ENCODE measurements around the gene DCTN2. TPM values are rescaled to one million over a fixed set of nuclear protein-coding genes. Genes with fewer than 3 reads are reported as not detected.

DCTN2 gene
- total and polyA plus RNA-seq, 3 donors from 2014 or later: 109 to 196 (median 122) TPM

GRCh38 chr12:57585156-57585555 lies 38.2 kb upstream of the DCTN2 start:
- WGBS, 2 donors: 82 to 92% methylated on average over 2 of the region's 2 CpGs
- H3K9me3 ChIP-seq: no peaks in the 10 kb centered on the region
- no peaks in the 10 kb centered on the region for H3K36me3 ChIP-seq (ENCODE audit: low read depth, missing control alignments)
- TF ChIP-seq CTCF (IDR thresholded peaks at IDR 0.05): no peak
- no peak for TF ChIP-seq POLR2A (IDR thresholded peaks at IDR 0.05)
- H3K27me3 ChIP-seq: no peaks in the 10 kb centered on the region
- intact Hi-C loops (cut with DNase I; ENCODE audit: low total_unique reads): no loop called here
- H3K4me3 ChIP-seq: no peak overlapping the region
- H3K27ac ChIP-seq: no peak overlapping the region
- no peak for DNase-seq
- H3K4me1 ChIP-seq: peaks cover 6% of the 10 kb centered on the region

DNA sequence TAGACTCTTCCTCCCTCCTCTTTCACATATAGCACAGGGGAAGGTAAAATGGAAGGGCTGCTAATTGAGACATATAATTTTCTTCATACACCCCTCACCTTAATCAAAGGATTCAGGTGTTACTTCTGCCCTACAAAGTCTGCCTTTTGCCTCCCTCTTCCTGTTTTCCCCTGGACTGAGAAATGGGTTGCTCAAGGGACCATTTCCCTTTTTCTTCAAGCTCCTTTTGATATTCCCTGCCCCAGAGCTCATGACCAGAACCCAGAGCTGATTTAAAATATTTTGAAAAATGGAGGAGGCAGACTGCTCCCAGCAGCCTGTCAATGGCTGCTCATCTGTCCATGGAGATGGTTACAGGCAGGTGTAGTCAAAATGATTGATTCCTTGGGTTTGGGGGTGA lies 37.7 kb upstream of the DCTN2 start:
- Histone ChIP-seq H3K9me3 (no peaks in the 10 kb centered on the region), H3K4me3 (no peak overlapping the region), H3K27me3 (no peaks in the 10 kb centered on the region), H3K27ac (no peak overlapping the region), H3K4me1 (peaks cover 6% of the 10 kb centered on the region), H3K36me3 (ENCODE audit: low read depth, missing control alignments) (no peaks in the 10 kb centered on the region)
- TF ChIP-seq CTCF (IDR thresholded peaks at IDR 0.05) (no peak), POLR2A (IDR thresholded peaks at IDR 0.05) (no peak)
- DNase-seq: no peak
- intact Hi-C loops (cut with DNase I; ENCODE audit: low total_unique reads): loop anchor here (5.0 kb wide), 1 partner anchor 38 kb away; no protein-coding TSS in a partner anchor

DNA sequence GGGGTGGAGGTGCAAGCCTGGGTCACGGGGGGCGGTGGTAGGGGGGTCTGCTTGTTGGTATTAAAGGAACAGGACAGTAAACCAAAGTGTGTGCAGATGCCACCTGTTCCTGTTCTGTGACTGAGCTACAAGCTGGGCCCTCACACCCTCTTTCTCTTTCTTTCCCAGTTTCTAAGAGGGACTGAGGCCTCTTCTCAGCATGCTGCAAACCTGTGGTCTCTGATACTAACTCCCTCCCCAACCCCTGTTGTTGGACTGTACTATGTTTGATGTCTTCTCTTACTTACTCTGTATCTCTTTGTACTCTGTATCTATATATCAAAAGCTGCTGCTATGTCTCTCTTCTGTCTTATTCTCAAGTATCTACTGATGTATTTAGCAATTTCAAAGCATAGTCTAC lies 37.1 kb upstream of the DCTN2 start:
- no peaks in the 10 kb centered on the region for H3K9me3 ChIP-seq
- no peak overlapping the region for H3K27ac ChIP-seq
- 95 to 98% methylated on average over 2 of the region's 2 CpGs for WGBS, 2 donors
- intact Hi-C loops (cut with DNase I; ENCODE audit: low total_unique reads): loop anchor here (5.0 kb wide), 1 partner anchor 38 kb away; no protein-coding TSS in a partner anchor
- TF ChIP-seq POLR2A (IDR thresholded peaks at IDR 0.05) (no peak), CTCF (IDR thresholded peaks at IDR 0.05) (no peak)
- peaks cover 1% of the 10 kb centered on the region for H3K4me1 ChIP-seq
- no peaks in the 10 kb centered on the region for H3K27me3 ChIP-seq
- no peak for DNase-seq
- H3K4me3 ChIP-seq: no peak overlapping the region
- no peaks in the 10 kb centered on the region for H3K36me3 ChIP-seq (ENCODE audit: low read depth, missing control alignments)

DNA sequence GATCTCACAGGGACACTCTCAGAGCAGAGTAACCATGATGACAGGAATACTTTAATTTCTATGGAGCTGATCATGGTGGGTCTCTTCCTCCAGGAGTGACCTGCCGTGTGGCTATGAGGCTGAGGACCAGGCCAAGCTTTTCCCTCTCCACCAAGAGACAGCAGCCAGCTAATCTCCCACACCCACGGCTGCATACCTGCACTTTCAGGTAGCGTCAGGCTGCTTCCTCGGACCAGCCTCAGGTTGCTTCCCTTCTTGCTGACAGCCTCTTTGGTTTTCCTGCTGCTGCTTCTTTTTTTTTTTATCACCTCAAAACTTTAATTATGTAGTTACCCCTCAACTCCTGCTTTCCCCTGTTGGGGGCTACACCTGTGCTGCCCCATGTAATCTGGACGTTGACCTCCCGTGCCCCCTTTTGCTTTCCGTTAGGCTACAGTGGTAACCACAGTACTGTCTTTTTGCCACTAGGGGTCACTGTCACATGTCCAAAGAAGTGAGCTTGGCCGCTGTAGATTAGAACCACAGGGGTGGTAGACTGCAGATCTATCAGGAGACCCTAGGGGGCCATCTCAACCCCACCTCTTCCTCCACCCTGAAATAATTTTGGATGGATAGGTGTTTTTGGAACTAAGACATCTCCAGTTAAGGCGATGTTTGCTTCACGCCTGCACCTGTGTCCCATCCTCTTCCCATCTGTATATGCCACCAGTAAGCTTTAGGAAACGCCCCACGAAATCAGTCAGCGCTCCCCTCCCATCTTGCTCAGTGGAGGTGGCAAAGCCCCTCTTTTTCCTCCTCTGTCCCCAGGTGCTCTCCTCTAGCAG lies 36.2 kb upstream of the DCTN2 start:
- intact Hi-C loops (cut with DNase I; ENCODE audit: low total_unique reads): loop anchor here (5.0 kb wide), 1 partner anchor 39 kb away; no protein-coding TSS in a partner anchor
- no peak overlapping the region for H3K4me3 ChIP-seq
- no peaks in the 10 kb centered on the region for H3K36me3 ChIP-seq (ENCODE audit: low read depth, missing control alignments)
- H3K27me3 ChIP-seq: no peaks in the 10 kb centered on the region
- WGBS, 2 donors: 59 to 62% methylated on average over 13 of the region's 13 CpGs
- no peaks in the 10 kb centered on the region for H3K9me3 ChIP-seq
- peak; percentile 85 for DNase-seq
- no peak overlapping the region for H3K27ac ChIP-seq
- no peaks in the 10 kb centered on the region for H3K4me1 ChIP-seq
- TF ChIP-seq CTCF (IDR thresholded peaks at IDR 0.05) (peak; percentile 88 to 94 (median 92)), POLR2A (IDR thresholded peaks at IDR 0.05) (no peak)

All from testis (tissue), 3 donors.